ENCODE data around the gene MORC1.
A peak's percentile ranks its signal among the peaks of the same experiment; 100 is the strongest.
"Not testable (repeated sequence)": the region's sequence is repeated elsewhere in the genome, so short reads cannot be mapped to it uniquely, and the experiment has no call there.

MORC1 gene

GRCh38 chr3:109098079-109098644, 19.8 kb downstream of the MORC1 start:
- DNase-seq = no peak

- DNase-seq = no peak
Measured at GRCh38 chr3:109095166-109095565, 22.8 kb downstream of the MORC1 start.

- no peak for DNase-seq
Measured at GRCh38 chr3:109093561-109093960, 24.4 kb downstream of the MORC1 start.

GRCh38 chr3:109091846-109092245, 26.1 kb downstream of the MORC1 start:
- DNase-seq = no peak

GRCh38 chr3:109089265-109089664, 28.7 kb downstream of the MORC1 start:
- no peak for DNase-seq

GRCh38 chr3:109081746-109082510, 36.0 kb downstream of the MORC1 start:
- peak; percentile 34 for DNase-seq

- DNase-seq = not testable (repeated sequence)
Measured at GRCh38 chr3:109080090-109080489, 37.8 kb downstream of the MORC1 start.

- DNase-seq = no peak
Measured at GRCh38 chr3:109073116-109073515, 44.8 kb downstream of the MORC1 start.

GRCh38 chr3:109072194-109072593, 45.7 kb downstream of the MORC1 start:
- DNase-seq = no peak

- DNase-seq = no peak
Measured at GRCh38 chr3:109071350-109072142, 46.4 kb downstream of the MORC1 start.

- no peak for DNase-seq
Measured at GRCh38 chr3:109070211-109070610, 47.7 kb downstream of the MORC1 start.

- no peak for DNase-seq
Measured at GRCh38 chr3:109066864-109067263, 51.1 kb downstream of the MORC1 start.

- DNase-seq = no peak
Measured at GRCh38 chr3:109059264-109059663, 58.7 kb downstream of the MORC1 start.

GRCh38 chr3:109057616-109058015, 60.3 kb downstream of the MORC1 start:
- DNase-seq = no peak

- no peak for DNase-seq
Measured at GRCh38 chr3:109057056-109057455, 60.9 kb downstream of the MORC1 start.

GRCh38 chr3:109050591-109051167, 67.3 kb downstream of the MORC1 start:
- DNase-seq = no peak

GRCh38 chr3:109047366-109047765, 70.6 kb downstream of the MORC1 start:
- DNase-seq = no peak

- DNase-seq = no peak
Measured at GRCh38 chr3:109045271-109046040, 72.5 kb downstream of the MORC1 start.

GRCh38 chr3:109035082-109035481, 82.9 kb downstream of the MORC1 start:
- no peak for DNase-seq

- DNase-seq = no peak
Measured at GRCh38 chr3:109033000-109033660, 84.8 kb downstream of the MORC1 start.

- DNase-seq = no peak
Measured at GRCh38 chr3:109028753-109029152, 89.2 kb downstream of the MORC1 start.

- no peak for DNase-seq
Measured at GRCh38 chr3:109026821-109027220, 91.1 kb downstream of the MORC1 start.
